ENCODE measurements around the gene PCMT1. TPM values are rescaled to one million over a fixed set of nuclear protein-coding genes. Genes with fewer than 3 reads are reported as not detected.
"Not testable (repeated sequence)": the region's sequence is repeated elsewhere in the genome, so short reads cannot be mapped to it uniquely, and the experiment has no call there.

PCMT1 gene
- polyA plus RNA-seq (2014; cell fraction: cytosol; rRNA removed), result 148 and 164 TPM in 2 replicates
- polyA plus RNA-seq (2014; cell fraction: nucleus; rRNA removed), result 82.9 and 95.5 TPM in 2 replicates

DNA sequence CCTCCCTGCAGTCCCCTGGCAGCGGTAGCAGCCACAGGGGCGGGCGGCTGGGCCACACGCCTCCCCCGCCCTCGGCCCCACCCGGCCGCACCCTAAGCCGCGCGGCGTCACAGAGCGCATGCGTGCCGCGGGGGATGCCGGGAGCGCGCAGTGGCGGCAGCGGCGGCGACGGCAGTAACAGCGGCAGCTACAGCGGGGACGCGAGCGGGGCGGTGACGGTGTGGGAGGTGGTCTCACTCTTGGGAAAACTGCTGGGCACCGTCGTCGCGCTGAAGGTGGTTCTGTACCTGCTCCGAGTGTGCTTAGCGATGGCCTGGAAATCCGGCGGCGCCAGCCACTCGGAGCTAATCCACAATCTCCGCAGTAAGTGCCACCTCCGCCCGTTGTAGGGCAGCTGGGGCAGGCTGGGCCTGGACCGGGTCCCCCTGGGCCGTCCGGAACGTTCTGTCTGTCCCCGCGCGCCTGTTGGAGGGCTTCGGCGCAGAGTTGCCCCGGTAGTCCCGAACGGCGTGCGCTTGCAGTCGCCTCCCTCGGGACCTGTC lies at the start of gene PCMT1:
Gene PCMT1, plus strand, starts transcription at position 148 of the 542 bp plus-strand sequence. Its CDS starts 161 bp downstream, at position 309.
- peak; percentile 88 for DNase-seq (ENCODE audit: low spot score)

DNA sequence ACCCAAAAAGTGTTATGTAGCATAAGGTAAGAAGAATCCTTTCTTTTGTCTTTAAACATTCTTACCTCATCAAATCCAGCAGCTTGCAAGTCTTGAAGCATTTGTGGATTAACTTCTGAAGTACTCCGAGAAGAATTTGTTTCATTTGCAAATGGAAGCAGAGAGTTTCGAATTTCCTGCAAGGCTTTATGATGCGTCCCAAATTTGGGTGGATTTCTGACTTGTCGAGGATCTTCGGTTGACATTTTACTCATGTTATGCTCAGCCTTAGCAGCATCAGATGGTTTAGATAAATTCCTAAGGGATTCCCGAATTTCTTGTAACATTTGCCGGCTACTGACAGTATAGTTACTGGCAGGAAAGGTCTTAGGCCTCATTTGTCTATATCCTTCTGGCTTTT lies 47.8 kb upstream of the PCMT1 start:
- no peak for DNase-seq (ENCODE audit: low spot score)

DNA sequence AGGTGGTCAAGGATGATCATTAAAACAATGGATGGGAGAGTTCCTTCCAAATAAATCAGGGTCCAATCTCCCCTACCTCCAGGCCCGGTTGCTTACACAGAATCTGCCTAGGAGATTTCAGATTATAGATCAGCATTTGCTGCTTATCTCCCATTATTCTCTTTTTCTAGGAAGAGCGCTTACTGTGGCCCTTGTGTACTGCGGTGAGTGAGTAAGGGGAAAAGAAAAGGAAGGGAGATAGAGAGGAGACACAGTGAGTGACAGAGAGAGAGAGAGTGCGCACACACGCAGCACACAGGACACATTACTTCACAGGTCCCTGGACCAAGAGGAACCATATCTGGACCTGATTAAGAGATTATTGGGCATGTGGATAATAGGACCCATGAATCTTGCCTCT lies 37.8 kb upstream of the PCMT1 start:
- no peak for DNase-seq (ENCODE audit: low spot score)

DNA sequence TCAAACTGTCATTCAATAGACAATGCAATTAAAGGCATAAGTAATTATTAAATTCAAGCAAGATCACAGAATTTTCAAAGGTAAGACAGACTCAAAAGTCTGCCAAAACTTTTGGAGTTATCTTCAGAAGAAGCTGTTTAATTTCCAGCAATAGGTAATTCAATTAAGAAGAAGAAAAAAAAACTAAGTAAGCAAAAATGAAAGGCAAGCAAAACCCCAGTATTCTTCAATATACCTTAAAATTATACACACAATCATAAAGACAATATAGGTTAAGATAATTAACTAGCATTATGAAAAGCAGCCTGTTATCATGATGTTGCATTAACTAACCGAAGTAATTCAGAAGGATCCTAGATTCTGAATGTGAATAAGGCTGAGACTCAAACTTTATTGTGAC lies 35.1 kb upstream of the PCMT1 start:
- DNase-seq (ENCODE audit: low spot score), result no peak

DNA sequence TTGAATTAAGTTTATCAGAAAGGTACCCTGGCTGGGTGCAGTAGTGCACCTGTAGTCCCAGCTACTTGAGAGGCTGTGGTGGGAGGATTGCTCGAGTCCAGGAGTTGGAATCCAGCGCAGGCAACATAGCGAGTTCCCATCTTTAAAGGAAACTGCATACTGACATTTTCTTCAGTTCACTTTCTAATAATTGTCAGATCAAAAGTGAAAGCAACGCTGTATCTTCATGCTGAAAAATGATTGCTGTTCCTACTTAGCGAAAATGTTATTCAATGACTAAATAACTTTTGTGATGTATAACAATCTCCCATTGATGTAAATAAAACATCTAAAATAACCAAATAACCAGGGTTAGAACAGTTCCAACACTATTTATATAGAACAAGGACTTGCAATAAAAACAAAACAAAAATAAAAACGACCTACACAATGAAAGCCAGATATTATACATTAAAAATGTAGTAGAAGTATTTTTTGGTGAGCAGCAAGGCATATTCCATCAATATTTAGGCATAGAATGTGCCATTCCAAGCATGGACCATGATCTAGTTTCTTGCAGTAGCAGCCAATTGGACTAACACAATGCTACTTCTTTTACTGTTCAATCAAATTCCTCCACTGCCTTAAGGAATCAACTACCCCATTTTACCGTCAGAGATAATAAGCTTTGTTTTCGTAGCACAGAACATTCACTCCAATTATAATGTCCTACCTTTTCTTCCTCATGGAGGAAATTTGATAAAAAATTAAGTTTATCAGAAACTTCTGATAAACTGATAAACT lies 33.2 kb upstream of the PCMT1 start:
- no peak for DNase-seq (ENCODE audit: low spot score)

GRCh38 chr6:149717255-149717587 lies 32.3 kb upstream of the PCMT1 start:
- DNase-seq (ENCODE audit: low spot score), result no peak

GRCh38 chr6:149717588-149718458 lies 31.7 kb upstream of the PCMT1 start, which contains the start of gene LATS1:
Gene LATS1, minus strand, starts transcription at chr6:149718101. Its CDS starts 15,975 bp downstream, at chr6:149702126.
- peak; percentile 84 for DNase-seq (ENCODE audit: low spot score)

GRCh38 chr6:149719531-149719930 lies 30.0 kb upstream of the PCMT1 start:
- DNase-seq (ENCODE audit: low spot score), result no peak

DNA sequence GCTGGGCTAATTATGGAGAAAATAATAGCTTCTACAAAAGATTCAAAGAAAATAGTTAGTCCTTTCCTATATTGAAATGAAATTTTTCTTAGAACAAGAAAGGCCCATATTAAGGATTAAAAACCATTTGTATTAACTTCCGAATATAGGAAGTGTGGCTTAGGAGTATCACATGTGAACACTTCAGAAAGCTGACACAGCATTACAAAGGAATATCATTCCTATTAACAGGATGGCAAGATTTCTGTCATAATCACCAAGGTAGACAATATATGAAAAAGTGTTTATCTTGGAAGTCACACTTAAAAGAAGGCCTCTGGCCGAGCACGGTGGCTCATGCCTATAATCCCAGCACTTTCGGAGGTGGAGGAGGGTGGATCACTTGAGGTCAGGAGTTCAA lies 26.3 kb upstream of the PCMT1 start:
- no peak for DNase-seq (ENCODE audit: low spot score)

- DNase-seq (ENCODE audit: low spot score), result peak; percentile 43
Observed at GRCh38 chr6:149723771-149724417, 25.6 kb upstream of the PCMT1 start.

- DNase-seq (ENCODE audit: low spot score), result no peak
Observed at GRCh38 chr6:149725785-149726184, 23.8 kb upstream of the PCMT1 start.

GRCh38 chr6:149727793-149728498 lies 21.6 kb upstream of the PCMT1 start:
- DNase-seq (ENCODE audit: low spot score), result no peak

DNA sequence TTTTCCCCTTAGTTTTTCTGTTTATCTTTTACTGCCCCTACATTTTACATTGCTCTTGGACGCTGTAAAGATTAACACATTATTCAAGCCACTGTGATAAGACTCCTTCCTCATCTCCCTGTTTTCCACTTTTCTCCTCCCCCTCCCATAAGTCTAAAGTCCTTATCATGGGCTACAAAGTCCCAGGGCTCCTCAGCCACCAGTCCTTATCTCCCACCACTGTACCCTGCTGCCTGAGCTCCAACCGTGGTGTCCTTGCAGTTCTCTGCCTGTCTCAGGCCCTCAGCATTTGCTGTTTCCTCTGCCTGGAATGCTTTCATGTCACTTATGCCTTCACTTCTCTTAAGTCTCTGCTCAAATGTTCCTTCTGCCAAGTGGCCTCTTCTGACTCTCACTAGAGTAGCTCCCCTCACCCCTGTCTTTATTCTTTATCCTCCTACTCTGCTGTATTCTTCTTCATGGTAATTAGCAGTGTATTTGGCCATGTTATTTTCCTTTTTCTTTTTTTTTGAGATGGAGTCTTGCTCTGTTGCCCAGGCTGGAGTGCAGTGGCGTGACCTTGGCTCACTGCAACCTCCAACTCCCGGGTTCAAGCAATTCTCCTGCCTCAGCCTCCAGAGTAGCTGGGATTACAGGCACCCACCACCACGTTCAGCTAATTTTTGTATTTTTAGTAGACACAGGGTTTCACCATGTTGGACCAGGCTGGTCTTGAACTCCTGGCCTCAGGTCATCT lies 20.9 kb upstream of the PCMT1 start:
- no peak for DNase-seq (ENCODE audit: low spot score)

DNA sequence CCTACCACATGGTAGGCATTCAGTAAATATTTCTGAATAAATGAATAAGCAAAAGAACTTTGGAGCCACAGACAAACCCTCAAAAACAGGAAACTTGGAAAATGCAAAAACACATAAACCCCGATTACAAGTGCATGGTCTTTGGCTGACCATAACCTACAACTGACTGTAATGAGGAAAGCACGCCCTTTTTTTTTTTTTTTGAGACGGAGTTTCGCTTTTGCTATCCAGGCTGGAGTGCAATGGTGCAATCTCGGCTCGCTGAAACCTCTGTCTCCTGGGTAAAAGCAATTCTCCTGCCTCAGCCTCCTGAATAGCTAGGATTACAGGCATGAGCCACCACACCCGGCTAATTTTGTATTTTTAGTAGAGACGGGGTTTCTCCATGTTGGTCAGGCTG lies 19.7 kb upstream of the PCMT1 start:
- DNase-seq (ENCODE audit: low spot score), result no peak

- no peak for DNase-seq (ENCODE audit: low spot score)
Observed at GRCh38 chr6:149733089-149733720, 16.3 kb upstream of the PCMT1 start.

GRCh38 chr6:149734915-149735314 lies 14.6 kb upstream of the PCMT1 start:
- no peak for DNase-seq (ENCODE audit: low spot score)

DNA sequence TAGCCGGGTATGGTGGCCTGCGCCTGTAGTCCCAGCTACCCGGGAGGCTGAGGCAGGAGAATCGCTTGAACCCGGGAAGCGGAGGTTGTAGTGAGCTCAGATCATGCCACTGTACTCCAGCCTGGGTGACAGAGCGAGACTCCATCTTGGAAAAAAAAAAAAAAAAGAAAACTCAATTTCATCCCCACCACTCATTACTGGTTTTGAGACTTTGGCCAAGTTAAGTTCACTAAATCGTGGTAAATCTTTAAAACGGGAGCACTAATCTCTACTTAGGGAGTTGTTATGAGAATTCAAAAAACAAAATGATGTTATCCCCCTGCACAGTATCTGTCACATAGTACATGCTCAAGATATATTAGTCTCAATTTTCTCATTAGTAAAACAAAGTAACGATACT lies 4.3 kb upstream of the PCMT1 start:
- not testable (repeated sequence) for DNase-seq (ENCODE audit: low spot score)

DNA sequence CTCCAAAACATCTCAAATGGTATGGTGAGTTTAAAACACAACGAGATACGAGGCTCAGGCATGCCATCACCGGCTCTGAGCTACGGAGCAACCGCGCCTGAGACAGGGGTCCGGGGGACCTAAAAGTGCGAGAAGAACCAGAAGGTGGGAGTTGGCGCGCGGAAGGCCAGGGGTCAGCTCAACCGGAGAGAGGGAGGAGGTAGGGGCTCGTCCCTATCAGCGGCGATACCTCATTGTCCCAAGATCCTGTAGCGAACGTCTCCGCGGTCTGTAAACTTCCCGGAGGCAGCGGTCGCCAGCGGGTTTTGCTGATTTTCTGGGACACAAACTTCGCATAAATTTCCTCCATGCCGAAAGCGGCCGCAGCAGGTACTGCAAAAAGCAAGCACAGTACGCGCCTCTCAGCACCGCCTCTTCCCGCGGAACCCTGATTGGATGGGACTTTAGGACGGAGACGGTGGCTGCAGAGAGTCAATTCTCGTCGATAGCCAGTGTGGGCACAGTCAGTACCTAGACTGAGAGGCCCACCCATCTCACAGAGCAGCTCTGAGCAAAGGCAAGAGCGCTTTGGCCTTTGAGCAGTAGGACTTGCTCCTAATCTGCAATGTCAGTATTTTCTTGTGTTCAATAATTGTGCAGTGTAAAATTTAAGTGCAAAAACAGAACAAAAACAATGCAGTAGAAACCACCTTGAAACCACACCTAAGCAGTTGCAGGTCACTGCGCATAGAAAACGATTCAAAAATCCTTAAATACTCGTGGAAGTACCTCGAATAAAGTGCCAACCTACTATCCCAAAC lies 3.2 kb upstream of the PCMT1 start, which contains the start of gene NUP43:
Gene NUP43, minus strand, starts transcription at position 383 of the 800 bp plus-strand sequence. Its CDS starts 34 bp downstream, at position 349.
- DNase-seq (ENCODE audit: low spot score), result peak; percentile 95

DNA sequence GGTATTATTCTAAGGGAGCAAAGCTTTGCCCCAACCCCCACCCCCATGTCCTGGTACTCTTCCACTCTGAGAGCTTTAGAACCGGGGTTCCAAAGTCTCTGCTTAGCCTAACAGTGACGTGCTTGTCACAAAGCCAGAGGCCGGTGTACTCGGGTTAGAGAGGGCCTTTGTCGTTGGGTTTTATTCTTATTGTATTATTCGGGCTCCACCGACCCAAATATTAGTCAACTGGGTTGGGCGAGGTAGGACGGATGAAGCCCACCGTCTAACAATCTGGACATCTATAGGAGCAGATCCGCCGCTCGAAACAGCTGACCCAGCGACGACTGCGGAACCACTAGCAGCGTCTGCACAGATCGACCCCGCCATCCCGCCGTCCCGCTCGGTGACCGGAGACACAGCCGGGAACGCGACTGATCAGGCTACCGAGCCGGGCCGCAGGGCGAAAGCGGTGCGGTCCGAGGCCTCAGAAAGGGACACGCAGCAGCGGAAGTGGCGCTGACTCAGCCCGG lies 403 bp upstream of the PCMT1 start:
- not testable (repeated sequence) for DNase-seq (ENCODE audit: low spot score)

Measured in SK-N-DZ (cell line).